PC-3 (cell line): ENCODE measurements around the gene DCAF8. TPM values are rescaled to one million over a fixed set of nuclear protein-coding genes. Genes with fewer than 3 reads are reported as not detected.
A peak's percentile ranks its signal among the peaks of the same experiment; 100 is the strongest.

Experiments
- ATAC-seq: fragments of 200-7000 bp; cut with Tn5 transposase; 2 replicates; pipeline ENCODE4 v1.9.1; 2020; ENCODE audit warnings: mild to moderate bottlenecking, moderate library complexity
- BruUV-seq: library from RNA; stranded (reverse); fragments of 400-500 nt; replicated peaks from 2 replicates; lab custom pipeline; 2021; lab: Mats Ljungman, UMichigan
- CTCF ChIA-PET: fragments of 300-600 bp; sonication (Branson Sonifier 250); formaldehyde crosslinking; loops from one replicate; lab custom pipeline; 2022; ENCODE audit warnings: antibody characterized with exemption; lab: Charles Lee
- POLR2A ChIA-PET: fragments of 300-600 bp; sonication (Branson Sonifier 250); formaldehyde crosslinking; loops from one replicate; lab custom pipeline; 2022; ENCODE audit warnings: antibody characterized with exemption; ENCODE audit not compliant: unreplicated experiment; lab: Charles Lee
- DNase-seq: peaks from one replicate; pipeline ENCODE4 v3.0.0-alpha.2; 2015
- H2AFZ ChIP-seq: fragments of 300-600 bp; sonication (generic); 2 replicates; pipeline ENCODE4 v1.6.0; 2016; ENCODE audit warnings: antibody characterized with exemption, low read length
- H3F3A ChIP-seq: fragments of 300-600 bp; sonication (generic); one replicate; pipeline ENCODE4 v1.6.0; 2017; ENCODE audit warnings: antibody characterized with exemption, low read length, control low read depth, mild to moderate bottlenecking; ENCODE audit not compliant: unreplicated experiment
- H3K27ac ChIP-seq: fragments of 300-600 bp; sonication (generic); 2 replicates; pipeline ENCODE4 v1.5.1; 2016; ENCODE audit warnings: mild to moderate bottlenecking, low read length
- H3K27me3 ChIP-seq: fragments of 300-600 bp; sonication (generic); 2 replicates; pipeline ENCODE4 v1.6.1; 2016; ENCODE audit warnings: low read length, mixed read lengths
- H3K36me3 ChIP-seq: fragments of 300-600 bp; sonication (generic); 2 replicates; pipeline ENCODE4 v1.6.1; 2016; ENCODE audit warnings: low read depth, mixed run types, low read length, mixed read lengths
- H3K4me1 ChIP-seq: fragments of 300-600 bp; sonication (generic); 2 replicates; pipeline ENCODE4 v1.5.1; 2016; ENCODE audit warnings: low read length; ENCODE audit not compliant: insufficient read depth
- H3K4me2 ChIP-seq: fragments of 300-600 bp; sonication (generic); 2 replicates; pipeline ENCODE4 v1.6.0; 2016; ENCODE audit warnings: low read length
- H3K4me3 ChIP-seq: fragments of 300-600 bp; sonication (generic); 2 replicates; pipeline ENCODE4 v1.5.1; 2016; ENCODE audit warnings: mild to moderate bottlenecking, low read length, mixed read lengths
- H3K79me2 ChIP-seq: fragments of 300-600 bp; sonication (generic); 2 replicates; pipeline ENCODE4 v1.6.1; 2017; ENCODE audit warnings: low read length, mixed read lengths
- H3K9ac ChIP-seq: fragments of 300-600 bp; sonication (generic); 2 replicates; pipeline ENCODE4 v1.6.0; 2016; ENCODE audit warnings: mild to moderate bottlenecking, low read length
- H3K9me2 ChIP-seq: fragments of 300-600 bp; sonication (generic); replicated peaks from 2 replicates; pipeline ENCODE4 v1.6.1; 2016; ENCODE audit warnings: mixed run types, low read length, mixed read lengths
- H3K9me3 ChIP-seq: fragments of 300-600 bp; sonication (generic); 2 replicates; pipeline ENCODE4 v1.6.1; 2016; ENCODE audit warnings: low read length, mixed read lengths
- H4K20me1 ChIP-seq: fragments of 300-600 bp; sonication (generic); 2 replicates; pipeline ENCODE4 v1.6.1; 2016; ENCODE audit warnings: low read length, mixed read lengths
- EZH2 ChIP-seq: fragments of 300-600 bp; sonication (generic); IDR thresholded peaks from one replicate; pipeline ENCODE4 v1.6.1; 2017; ENCODE audit warnings: antibody characterized with exemption, mild to moderate bottlenecking, low read length; ENCODE audit not compliant: unreplicated experiment
- EZH2phosphoT487 ChIP-seq: fragments of 300-600 bp; sonication (generic); IDR thresholded peaks from 2 replicates; pipeline ENCODE4 v1.6.1; 2018; ENCODE audit warnings: mild to moderate bottlenecking, antibody characterized with exemption, low read length, borderline replicate concordance
- intact Hi-C: fragments of 100-400 bp; cut with micrococcal nuclease; formaldehyde crosslinking; loops from 2 replicates; pipeline ENCODE4 v1.9.0; 2023
- total RNA-seq: library from RNA; depleted of rRNA; stranded (reverse); fragments of >200 nt; gene quantifications from 2 replicates; pipeline ENCODE4 v1.2.3, GENCODE V29; 2014
- TF ChIP-seq, protein P1 (sequence below): fragments of 300-600 bp; sonication (generic); conservative IDR thresholded peaks from 2 replicates; pipeline ENCODE4 v1.5.1; 2017; ENCODE audit warnings: antibody characterized with exemption, low read depth, mild to moderate bottlenecking, low read length

DCAF8 gene
- total RNA-seq, 1 experiment from 2014 or later, result 122 TPM

DNA sequence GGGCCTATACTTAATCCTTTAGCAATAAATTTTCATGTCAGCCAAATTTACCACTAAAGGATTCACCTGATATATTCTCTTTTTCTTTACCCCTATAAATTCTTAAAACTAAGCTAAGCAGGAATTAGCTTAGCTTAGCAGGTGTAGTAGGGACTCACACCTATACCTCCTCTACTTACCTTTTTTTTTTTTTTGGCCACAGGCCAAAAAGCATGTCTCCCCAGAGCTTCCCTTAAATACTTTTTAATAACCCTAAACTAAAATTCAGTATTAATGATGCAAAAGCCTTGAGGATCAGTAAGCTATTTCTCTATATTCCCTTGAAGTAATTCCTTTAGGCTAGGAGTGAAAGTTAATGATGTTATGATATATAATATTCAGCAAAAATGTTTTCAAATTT, 33.9 kb downstream of the DCAF8 start:
- no peaks in the 10 kb centered on the region for H3K4me1 ChIP-seq
- H3K9me3 ChIP-seq, result no peaks in the 10 kb centered on the region
- no peak overlapping the region for H3K27ac ChIP-seq
- TF ChIP-seq EZH2, result no peak
- TF ChIP-seq, protein P1, sequence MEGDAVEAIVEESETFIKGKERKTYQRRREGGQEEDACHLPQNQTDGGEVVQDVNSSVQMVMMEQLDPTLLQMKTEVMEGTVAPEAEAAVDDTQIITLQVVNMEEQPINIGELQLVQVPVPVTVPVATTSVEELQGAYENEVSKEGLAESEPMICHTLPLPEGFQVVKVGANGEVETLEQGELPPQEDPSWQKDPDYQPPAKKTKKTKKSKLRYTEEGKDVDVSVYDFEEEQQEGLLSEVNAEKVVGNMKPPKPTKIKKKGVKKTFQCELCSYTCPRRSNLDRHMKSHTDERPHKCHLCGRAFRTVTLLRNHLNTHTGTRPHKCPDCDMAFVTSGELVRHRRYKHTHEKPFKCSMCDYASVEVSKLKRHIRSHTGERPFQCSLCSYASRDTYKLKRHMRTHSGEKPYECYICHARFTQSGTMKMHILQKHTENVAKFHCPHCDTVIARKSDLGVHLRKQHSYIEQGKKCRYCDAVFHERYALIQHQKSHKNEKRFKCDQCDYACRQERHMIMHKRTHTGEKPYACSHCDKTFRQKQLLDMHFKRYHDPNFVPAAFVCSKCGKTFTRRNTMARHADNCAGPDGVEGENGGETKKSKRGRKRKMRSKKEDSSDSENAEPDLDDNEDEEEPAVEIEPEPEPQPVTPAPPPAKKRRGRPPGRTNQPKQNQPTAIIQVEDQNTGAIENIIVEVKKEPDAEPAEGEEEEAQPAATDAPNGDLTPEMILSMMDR, result no peak
- no peak for TF ChIP-seq EZH2phosphoT487
- H2AFZ ChIP-seq, result no peak overlapping the region
- no peak overlapping the region for H3K4me3 ChIP-seq
- H3K27me3 ChIP-seq, result no peaks in the 10 kb centered on the region
- ChIA-PET POLR2A (no interaction called here), CTCF (interaction anchor here (0.6 to 1.1 kb wide), 2 partner anchors 9 to 24 kb away, joined by 3 read pairs; no protein-coding TSS in a partner anchor)
- no peaks in the 10 kb centered on the region for H3K9me2 ChIP-seq
- H3K36me3 ChIP-seq, result peaks cover 74% of the 10 kb centered on the region
- DNase-seq (no peak), ATAC-seq (no peak)
- H4K20me1 ChIP-seq, result no peaks in the 10 kb centered on the region
- no peak overlapping the region for H3K9ac ChIP-seq
- H3K79me2 ChIP-seq, result no peaks in the 10 kb centered on the region
- BruUV-seq, result no TSS peak
- no peak overlapping the region for H3K4me2 ChIP-seq
- no peaks in the 10 kb centered on the region for H3F3A ChIP-seq
- intact Hi-C loops, result no loop called here

DNA sequence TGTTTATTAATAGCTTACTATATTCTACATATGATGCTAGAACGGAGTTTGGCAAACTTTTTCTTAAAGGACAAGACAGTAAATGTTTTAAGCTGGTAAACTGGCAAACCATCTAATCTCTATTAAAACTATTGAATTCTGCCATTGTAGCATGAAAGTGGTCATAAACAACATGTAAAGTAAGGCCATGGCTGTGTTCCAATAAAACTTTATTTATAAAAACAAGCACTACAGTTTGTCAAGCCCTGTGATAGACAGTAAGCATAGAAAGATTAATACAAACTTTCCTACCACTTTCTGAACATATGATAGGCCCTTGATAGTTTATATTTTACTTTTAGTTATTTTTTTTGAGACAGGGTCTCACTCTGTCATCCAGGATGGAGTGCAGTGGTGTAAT, 34.8 kb downstream of the DCAF8 start:
- no peaks in the 10 kb centered on the region for H3F3A ChIP-seq
- no peak for ATAC-seq
- TF ChIP-seq, protein P1, result no peak
- TF ChIP-seq EZH2phosphoT487 (no peak), EZH2 (no peak)
- no peak overlapping the region for H3K9ac ChIP-seq
- DNase-seq, result no peak
- H2AFZ ChIP-seq, result no peak overlapping the region
- no peaks in the 10 kb centered on the region for H3K9me2 ChIP-seq
- H3K4me2 ChIP-seq, result no peak overlapping the region
- no peaks in the 10 kb centered on the region for H3K9me3 ChIP-seq
- intact Hi-C loops, result no loop called here
- no TSS peak for BruUV-seq
- no peaks in the 10 kb centered on the region for H3K4me1 ChIP-seq
- CTCF ChIA-PET, result no interaction called here
- H4K20me1 ChIP-seq, result no peaks in the 10 kb centered on the region
- no peaks in the 10 kb centered on the region for H3K79me2 ChIP-seq
- POLR2A ChIA-PET, result no interaction called here
- H3K4me3 ChIP-seq, result no peak overlapping the region
- no peak overlapping the region for H3K27ac ChIP-seq
- H3K27me3 ChIP-seq, result no peaks in the 10 kb centered on the region
- peaks cover 77% of the 10 kb centered on the region for H3K36me3 ChIP-seq

DNA sequence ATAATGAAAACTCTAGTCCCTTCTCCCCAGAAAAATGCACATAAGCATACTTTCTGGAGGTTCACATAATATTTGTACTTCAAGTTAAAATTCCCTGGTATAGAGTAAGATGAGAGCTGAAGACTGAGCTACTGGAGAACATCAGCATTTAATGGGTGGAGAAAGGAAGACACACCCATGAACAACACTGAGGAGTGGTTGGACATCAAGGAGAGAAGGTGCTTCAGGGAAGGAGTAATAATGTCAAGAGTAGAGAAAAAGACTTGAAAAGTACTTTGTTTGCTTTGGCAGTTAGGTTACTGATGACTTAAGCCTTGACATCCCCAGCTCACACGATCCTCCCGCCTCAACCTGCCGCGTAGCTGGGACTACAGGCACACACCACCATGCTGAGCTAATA, 35.3 kb downstream of the DCAF8 start:
- Histone ChIP-seq H3F3A (no peaks in the 10 kb centered on the region), H3K4me1 (no peaks in the 10 kb centered on the region), H3K4me3 (no peak overlapping the region), H2AFZ (no peak overlapping the region), H3K9me3 (no peaks in the 10 kb centered on the region), H3K27ac (no peak overlapping the region), H3K9ac (no peak overlapping the region), H3K36me3 (peaks cover 81% of the 10 kb centered on the region), H3K27me3 (no peaks in the 10 kb centered on the region), H3K4me2 (no peak overlapping the region), H4K20me1 (no peaks in the 10 kb centered on the region), H3K9me2 (no peaks in the 10 kb centered on the region), H3K79me2 (no peaks in the 10 kb centered on the region)
- TF ChIP-seq, protein P1, result no peak
- no peak for TF ChIP-seq EZH2phosphoT487
- TF ChIP-seq EZH2, result no peak
- intact Hi-C loops, result no loop called here
- DNase-seq, result no peak
- BruUV-seq, result no TSS peak
- ChIA-PET CTCF (no interaction called here), POLR2A (no interaction called here)
- ATAC-seq, result peak; percentile 56; the same call in 1 of the 2 replicates
